NCI-H2107 treated with DMSO at 0.1 percent for 48 hours (cell line): ENCODE results near the gene SEMA3B.

Source experiments
- DNase-seq: peaks from one replicate; lab custom pipeline; 2025; ENCODE audit not compliant: unreplicated experiment; lab: John Stamatoyannopoulos, UW

SEMA3B gene

DNA sequence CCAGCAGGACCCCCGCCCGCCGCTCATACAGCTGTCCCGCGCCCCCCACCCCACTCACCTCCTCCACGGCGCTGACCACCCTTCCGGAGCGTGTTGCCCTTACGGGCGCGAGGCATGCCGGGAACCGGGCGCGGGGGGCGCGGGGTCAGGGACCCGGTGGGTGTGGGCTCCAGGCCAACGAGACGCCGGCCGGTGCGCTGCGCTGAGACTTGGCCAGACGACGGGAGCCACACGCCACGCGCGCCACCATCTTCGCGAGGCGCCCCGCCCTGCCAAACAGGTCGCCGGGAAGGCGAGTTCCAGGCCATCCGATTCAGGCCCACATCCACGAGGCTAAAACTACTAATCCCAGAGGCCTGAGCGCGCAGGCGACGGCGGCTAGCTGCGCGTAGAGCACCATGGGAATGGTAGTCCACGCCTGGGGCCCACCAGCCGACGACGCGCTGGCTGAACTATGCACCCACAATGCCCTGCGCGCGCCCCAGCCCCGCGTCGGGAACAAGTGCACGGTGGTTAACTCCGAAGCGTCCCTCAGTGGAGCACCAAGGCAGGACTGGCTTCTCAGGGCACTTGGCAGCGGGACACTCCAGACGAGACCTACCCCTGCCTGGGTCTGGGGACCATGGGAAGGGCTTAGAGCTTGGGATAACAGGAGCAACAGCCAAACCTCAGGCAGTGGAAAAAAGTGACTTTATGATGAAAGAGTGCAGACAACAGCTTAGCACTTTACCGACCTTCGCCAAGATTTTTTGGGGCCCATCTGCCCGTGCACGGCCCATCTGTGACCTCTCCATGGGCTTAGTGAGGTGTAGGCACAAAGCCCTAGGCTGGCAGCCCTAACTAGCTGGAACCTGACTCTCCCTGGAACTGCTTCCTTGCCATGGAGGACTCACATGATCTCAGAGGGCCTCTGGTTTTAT is 23.5 kb downstream of the SEMA3B start, which contains the start of gene IFRD2:
TSS of gene IFRD2 (minus strand) at position 271 of the 920 bp plus-strand sequence. CDS start at position 116, 155 bp downstream.
- DNase-seq = peak; percentile 65

- DNase-seq = no peak
These were observed 24.3 kb downstream of the SEMA3B start for GRCh38 chr3:50293079-50293801.

GRCh38 chr3:50294089-50294488 is 25.1 kb downstream of the SEMA3B start:
- no peak for DNase-seq

DNA sequence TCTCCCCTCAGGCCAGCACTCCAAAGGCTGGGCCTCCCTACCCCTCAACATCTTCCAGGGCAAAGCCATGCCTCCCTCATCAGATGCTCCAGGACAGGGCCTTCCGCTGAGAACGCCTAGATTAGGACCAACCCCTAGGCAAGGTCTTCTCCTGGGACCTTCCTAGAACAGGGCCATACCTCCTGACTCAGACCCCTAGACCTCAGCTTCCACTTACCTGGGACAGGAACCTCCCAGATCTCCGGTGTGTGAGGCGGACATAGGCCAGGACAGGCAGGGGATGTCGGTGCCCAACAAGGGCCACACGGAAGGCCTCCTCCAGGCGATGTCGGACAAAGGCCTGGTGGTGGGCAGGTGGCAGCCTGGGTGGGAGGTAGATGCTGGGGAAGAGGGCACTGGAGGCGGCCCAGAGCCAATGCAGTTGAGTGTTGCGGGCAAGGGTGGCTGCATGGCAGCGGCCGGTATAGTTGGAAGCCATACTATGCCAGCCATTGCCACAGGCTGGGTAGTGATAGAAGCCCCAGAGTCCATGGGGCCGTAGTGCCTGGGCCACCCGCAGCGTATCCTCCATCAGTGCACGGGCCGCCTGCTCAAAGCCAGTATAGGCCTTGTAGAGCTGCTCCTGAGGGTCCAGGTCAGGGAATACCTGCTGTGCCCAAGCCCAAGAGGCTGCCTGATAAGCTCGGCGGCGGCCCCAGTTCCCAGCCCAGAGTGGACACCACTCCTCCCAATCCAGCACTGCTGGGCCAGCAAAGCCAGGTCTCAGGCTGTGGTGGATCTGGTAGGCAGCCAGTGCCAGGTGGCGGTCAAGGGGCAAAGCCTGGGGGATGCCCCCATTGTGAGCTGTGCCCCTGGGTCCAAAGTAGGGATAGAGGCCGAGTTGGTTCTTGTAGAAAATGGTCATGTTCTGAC is 25.8 kb downstream of the SEMA3B start:
- DNase-seq = no peak

- no peak for DNase-seq
These were observed 26.8 kb downstream of the SEMA3B start for GRCh38 chr3:50295553-50296431.

DNA sequence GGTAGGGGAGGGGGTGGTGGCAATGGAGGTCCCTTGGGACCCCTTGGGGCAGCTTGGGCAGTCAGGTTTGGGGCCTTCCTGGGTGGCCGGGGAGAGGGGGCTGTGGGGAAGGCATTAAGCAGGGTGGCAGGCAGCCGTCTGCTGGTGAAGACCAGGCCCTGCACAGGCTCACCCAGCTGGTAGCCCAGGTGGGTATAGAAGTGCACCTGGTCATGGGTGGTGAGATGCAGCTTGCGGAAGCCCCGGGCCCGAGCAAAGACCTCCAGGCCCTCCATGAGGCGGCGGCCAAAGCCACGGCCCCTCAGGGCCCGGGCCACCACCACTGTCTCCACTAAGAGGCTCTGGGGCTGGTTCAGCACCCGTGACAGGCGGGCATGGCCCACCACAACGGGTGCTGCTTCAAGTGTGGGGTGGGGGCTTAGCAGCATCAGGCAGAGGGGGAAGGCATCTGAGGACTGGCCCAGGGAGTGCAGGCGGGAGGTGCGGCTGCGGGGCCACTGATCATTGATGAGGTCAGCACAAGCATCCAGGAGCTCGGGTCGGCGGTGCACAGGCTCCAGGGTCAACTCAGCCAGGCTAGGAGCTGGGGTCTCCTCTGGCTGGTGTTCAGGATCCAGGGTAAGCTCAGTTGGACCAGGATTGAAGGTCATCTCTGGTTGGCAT is 27.9 kb downstream of the SEMA3B start:
- DNase-seq = no peak

GRCh38 chr3:50297384-50297775 is 28.4 kb downstream of the SEMA3B start:
- DNase-seq = no peak

GRCh38 chr3:50297896-50298725 is 29.2 kb downstream of the SEMA3B start:
- DNase-seq = no peak

GRCh38 chr3:50298836-50299637 is 30.1 kb downstream of the SEMA3B start, which contains the start of the genes HYAL3 and NAA80:
Gene HYAL3 (minus strand): TSS chr3:50299405. CDS start chr3:50295602, 3,803 bp downstream.
Gene NAA80 (minus strand): TSS chr3:50299405. CDS start chr3:50297463, 1,942 bp downstream.
- DNase-seq = peak; percentile 91

GRCh38 chr3:50299638-50299928 is 30.6 kb downstream of the SEMA3B start:
- DNase-seq = no peak

DNA sequence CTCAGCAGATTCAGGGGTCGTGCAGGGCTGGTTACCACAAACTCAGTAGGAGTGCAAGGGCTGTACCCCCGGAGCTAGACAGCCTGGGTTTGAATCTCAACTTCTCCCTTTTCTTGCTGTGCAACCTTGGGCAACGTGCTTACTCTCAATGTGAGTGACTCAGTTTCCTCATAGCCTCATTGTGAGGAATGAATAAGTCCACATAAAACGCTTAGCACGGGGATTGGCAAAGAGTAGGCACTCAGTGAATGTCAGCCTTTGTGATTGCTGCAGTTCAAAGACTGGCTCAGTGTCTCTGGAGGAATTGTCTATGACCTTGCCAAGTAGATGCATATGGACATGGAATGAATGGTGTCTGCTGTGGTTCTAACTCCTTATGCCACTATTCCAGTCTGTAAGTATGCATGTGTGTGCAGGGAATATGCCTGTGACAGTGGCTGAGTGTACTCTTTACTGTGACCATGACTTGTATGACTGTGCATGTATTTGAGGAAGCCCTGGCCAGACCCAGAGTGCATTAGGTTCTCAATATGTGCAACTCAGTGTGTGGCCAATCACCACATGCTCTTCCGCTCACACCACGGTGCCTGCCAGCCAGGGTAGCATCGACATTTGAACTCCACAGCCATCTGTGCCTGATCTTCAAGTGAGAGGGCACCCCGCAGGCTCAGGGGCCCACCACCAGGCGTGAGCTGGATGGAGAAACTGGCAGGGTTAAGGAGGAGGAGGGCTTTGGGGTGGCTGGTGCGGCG is 31.2 kb downstream of the SEMA3B start:
- DNase-seq = no peak

DNA sequence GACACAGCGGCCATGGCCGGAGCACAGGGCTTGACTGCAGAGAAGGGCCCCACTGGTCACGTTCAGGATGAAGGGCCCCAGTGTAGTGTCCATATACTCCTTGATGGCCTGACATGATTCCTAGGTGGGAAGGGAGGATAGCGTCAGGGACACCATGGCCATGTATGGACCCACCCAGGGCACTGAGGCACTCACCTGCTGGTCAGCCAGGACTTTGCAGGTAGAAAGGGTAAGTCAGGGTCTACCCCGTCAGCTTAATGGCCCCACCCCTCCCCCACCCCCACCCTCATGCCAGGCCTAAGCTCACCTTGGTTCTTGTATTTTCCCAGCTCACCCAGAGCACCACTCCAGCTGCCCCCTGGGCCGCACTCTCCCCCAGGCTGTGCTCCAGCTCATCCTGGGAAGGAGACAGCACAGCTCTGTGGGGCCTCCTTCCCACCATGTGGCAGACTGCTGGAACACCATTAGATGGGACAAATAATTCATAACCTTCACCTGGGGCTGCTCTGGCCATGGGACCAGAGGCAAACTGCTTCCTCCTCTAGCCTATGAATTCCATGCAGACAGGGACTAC is 31.8 kb downstream of the SEMA3B start:
- DNase-seq = no peak

DNA sequence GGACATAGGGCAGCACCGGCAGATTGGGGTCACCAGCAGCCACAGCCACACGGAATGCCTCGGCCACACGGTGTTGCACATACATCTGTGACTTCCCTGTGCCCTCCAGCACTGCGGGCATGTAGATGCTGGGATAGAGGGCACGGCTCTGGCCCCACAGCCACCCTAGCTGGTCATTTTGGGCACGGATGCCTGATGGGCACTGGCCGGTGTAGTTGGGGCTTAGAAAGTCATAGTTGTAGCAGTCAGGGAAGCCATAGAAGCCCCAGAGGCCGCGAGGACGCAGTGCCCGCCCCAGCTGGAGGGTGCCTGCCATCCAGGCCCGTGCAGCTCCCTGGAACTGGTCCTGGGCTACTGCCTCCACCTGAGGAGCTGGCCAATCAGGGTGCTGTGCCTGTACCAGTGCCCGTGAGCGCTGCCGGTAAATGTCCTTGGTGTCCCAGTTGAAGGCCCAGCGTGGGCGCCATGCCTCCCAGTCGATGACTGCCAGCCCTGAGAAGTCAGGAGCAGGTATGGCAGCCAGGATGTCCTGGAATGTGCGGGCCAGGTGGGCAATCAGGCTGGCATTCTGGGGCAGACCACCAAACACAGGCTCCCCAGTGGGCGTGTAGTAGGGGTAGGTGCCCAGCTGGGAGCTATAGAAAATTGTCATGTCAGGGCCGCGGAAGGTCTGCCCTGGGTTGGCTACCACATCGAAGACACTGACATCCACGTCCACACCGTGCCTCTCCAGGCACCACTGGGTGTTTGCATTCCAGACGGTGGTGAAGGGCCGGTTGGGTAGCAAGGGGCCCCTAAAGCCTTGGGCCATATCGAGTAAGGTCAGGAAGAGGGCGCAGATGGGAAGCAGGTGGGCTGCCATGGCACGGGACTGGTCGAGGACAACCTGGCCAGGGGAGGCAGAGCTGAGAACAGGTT is 33.4 kb downstream of the SEMA3B start:
- no peak for DNase-seq

- no peak for DNase-seq
These were observed 34.3 kb downstream of the SEMA3B start, which contains the start of gene HYAL1 for GRCh38 chr3:50303013-50303815. Gene HYAL1 (minus strand): TSS chr3:50303574. CDS start chr3:50302956, 618 bp downstream.

- no peak for DNase-seq
These were observed 35.7 kb downstream of the SEMA3B start for GRCh38 chr3:50304601-50305000.
